HCT116 (cell line): Measurements from ENCODE around the gene APOH. TPM values are rescaled to one million over a fixed set of nuclear protein-coding genes. Genes with fewer than 3 reads are reported as not detected.

Experiments used
- ATAC-seq: fragments of 200-7000 bp; cut with Tn5 transposase; 2 replicates; pipeline ENCODE4 v1.9.1; 2020; ENCODE audit warnings: mild to moderate bottlenecking, moderate library complexity
- BruUV-seq: library from RNA; stranded (reverse); fragments of 400-500 nt; replicated peaks from 2 replicates; lab custom pipeline; 2021; lab: Mats Ljungman, UMichigan
- CTCF ChIA-PET: fragments of 300-600 bp; sonication (Branson Sonifier 250); formaldehyde crosslinking; loops from one replicate; lab custom pipeline; 2021; ENCODE audit warnings: antibody characterized with exemption; lab: Charles Lee
- POLR2A ChIA-PET: fragments of 300-600, 350-600 bp; sonication (Branson Sonifier 250); formaldehyde crosslinking; loops from one replicate; lab custom pipeline; 2021; ENCODE audit warnings: antibody characterized with exemption; lab: Charles Lee
- RAD21 ChIA-PET, 2 experiments: fragments of 300-600 bp; sonication (Branson Sonifier 250); formaldehyde crosslinking; loops; one replicate each; lab custom pipeline; 2023; ENCODE audit warnings: low total read pairs in 2 of 2; ENCODE audit not compliant: uncharacterized antibody in 2 of 2, unreplicated experiment in 2 of 2, low non-redundant PET in 1 of 2; lab: Charles Lee
- DNase-seq: peaks from one replicate; pipeline ENCODE4 v3.0.0-alpha.2; 2010; ENCODE audit warnings: low read depth, low spot score
- H2AFZ ChIP-seq: fragments of 200-600 bp; shearing (Covaris generic), sonication (generic); 2 replicates; pipeline ENCODE4 v1.6.1; 2017; ENCODE audit warnings: low read depth, mixed run types, mixed read lengths, antibody characterized with exemption, low read length; ENCODE audit not compliant: poor library complexity, severe bottlenecking
- H3K27ac ChIP-seq: 2 replicates; pipeline ENCODE4 v1.5.1; 2012; ENCODE audit warnings: low read depth, low read length
- H3K27me3 ChIP-seq: fragments of 200-600 bp; sonication (generic); 2 replicates; pipeline ENCODE4 v1.6.1; 2016; ENCODE audit warnings: mixed run types, low read length, mixed read lengths; ENCODE audit not compliant: insufficient read depth
- H3K36me3 ChIP-seq, 2 experiments: fragments of 200-500 bp in 1 of 2; fragments of 200-600 bp in 1 of 2; sonication (Bioruptor generic) in 1 of 2; sonication (generic) in 1 of 2; 2 replicates each; pipeline versions ENCODE4 v1.5.1 to v1.6.1; 2014 to 2016; ENCODE audit warnings: low read length in 2 of 2, inconsistent platforms in 1 of 2, mixed read lengths in 1 of 2, mixed run types in 1 of 2; ENCODE audit not compliant: insufficient read depth in 2 of 2, control insufficient read depth in 1 of 2
- H3K4me1 ChIP-seq, 2 experiments: fragments of 200-600 bp in 1 of 2; sonication (generic) in 1 of 2; 2 replicates each; pipeline versions ENCODE4 v1.5.1 to v1.6.1; 2012 to 2017; ENCODE audit warnings: low read length in 2 of 2, inconsistent platforms in 1 of 2, mild to moderate bottlenecking in 1 of 2, mixed read lengths in 1 of 2, mixed run types in 1 of 2, moderate library complexity in 1 of 2; ENCODE audit not compliant: insufficient read depth in 2 of 2, control insufficient read depth in 1 of 2
- H3K4me2 ChIP-seq: fragments of 200-600 bp; sonication (generic); 2 replicates; pipeline ENCODE4 v1.6.1; 2017; ENCODE audit warnings: mixed run types, low read length, mixed read lengths
- H3K4me3 ChIP-seq, 2 experiments: fragments of 200-600 bp in 1 of 2; sonication (generic) in 1 of 2; replicated peaks in 1 of 2; 2 replicates each; pipeline ENCODE4 v1.5.1; 2011 to 2016; ENCODE audit warnings: low read length in 2 of 2, control low read depth in 1 of 2, low read depth in 1 of 2, mild to moderate bottlenecking in 1 of 2, mixed read lengths in 1 of 2, mixed run types in 1 of 2
- H3K79me2 ChIP-seq: fragments of 200-600 bp; sonication (generic); 2 replicates; pipeline ENCODE4 v1.6.1; 2017; ENCODE audit warnings: mild to moderate bottlenecking, mixed run types, low read length, moderate library complexity, mixed read lengths; ENCODE audit not compliant: insufficient read depth
- H3K9ac ChIP-seq: fragments of 200-600 bp; sonication (generic); 2 replicates; pipeline ENCODE4 v1.6.1; 2016; ENCODE audit warnings: low read length, mixed read lengths
- H3K9me2 ChIP-seq: fragments of 200-600 bp; sonication (generic), shearing (Covaris generic); 2 replicates; pipeline ENCODE4 v1.6.1; 2017; ENCODE audit warnings: mixed run types, mild to moderate bottlenecking, moderate library complexity; ENCODE audit not compliant: insufficient read depth
- H3K9me3 ChIP-seq, 2 experiments: fragments of 200-500 bp in 1 of 2; fragments of 200-600 bp in 1 of 2; sonication (Bioruptor generic) in 1 of 2; sonication (generic) in 1 of 2; 2 replicates each; pipeline ENCODE4 v1.6.1; 2014 to 2017; ENCODE audit warnings: low read length in 2 of 2, mixed read lengths in 2 of 2, inconsistent platforms in 1 of 2, low read depth in 1 of 2, mild to moderate bottlenecking in 1 of 2, mixed run types in 1 of 2, moderate library complexity in 1 of 2; ENCODE audit not compliant: control insufficient read depth in 1 of 2, insufficient read depth in 1 of 2
- H4K20me1 ChIP-seq: fragments of 200-600 bp; sonication (generic), shearing (Covaris generic); 2 replicates; pipeline ENCODE4 v1.6.1; 2017; ENCODE audit warnings: mixed run types, mild to moderate bottlenecking, moderate library complexity; ENCODE audit not compliant: insufficient read depth
- EGR1 ChIP-seq: IDR thresholded peaks from 2 replicates; pipeline ENCODE4 v1.6.1; 2012; ENCODE audit warnings: low read depth
- ELF1 ChIP-seq: IDR thresholded peaks from 2 replicates; pipeline ENCODE4 v1.6.1; 2012; ENCODE audit warnings: low read depth, borderline replicate concordance
- MAX ChIP-seq: IDR thresholded peaks from 2 replicates; pipeline ENCODE4 v1.6.1; 2012
- POLR2A ChIP-seq: IDR thresholded peaks from 2 replicates; pipeline ENCODE4 v1.7.0; 2011; ENCODE audit warnings: borderline replicate concordance; ENCODE audit not compliant: insufficient read depth, insufficient read length; ENCODE audit errors: extremely low read depth
- POLR2AphosphoS5 ChIP-seq: IDR thresholded peaks from 2 replicates; pipeline ENCODE4 v1.6.1; 2011; ENCODE audit warnings: mild to moderate bottlenecking, low read depth, low read length, moderate library complexity
- REST ChIP-seq: IDR thresholded peaks from 2 replicates; pipeline ENCODE4 v1.6.1; 2012; ENCODE audit warnings: low read depth
- SP1 ChIP-seq: IDR thresholded peaks from 2 replicates; pipeline ENCODE4 v1.6.1; 2012; ENCODE audit warnings: low read depth
- TCF7L2 ChIP-seq: IDR thresholded peaks from 2 replicates; pipeline ENCODE4 v1.7.0; 2011; ENCODE audit warnings: borderline replicate concordance, inconsistent platforms; ENCODE audit not compliant: insufficient read depth, insufficient read length; ENCODE audit errors: extremely low read depth
- ZBTB33 ChIP-seq: IDR thresholded peaks from 2 replicates; pipeline ENCODE4 v1.6.1; 2011; ENCODE audit warnings: mild to moderate bottlenecking, low read length, moderate library complexity; ENCODE audit not compliant: insufficient replicate concordance; ENCODE audit errors: extremely low read depth
- ZNF274 ChIP-seq: fragments of 200-500 bp; sonication (Bioruptor generic); IDR thresholded peaks from 2 replicates; pipeline ENCODE4 v1.6.1; 2014; ENCODE audit warnings: mild to moderate bottlenecking, low read depth, low read length, inconsistent platforms
- intact Hi-C: fragments of 100-400 bp; cut with micrococcal nuclease; formaldehyde crosslinking; loops from 2 replicates; pipeline ENCODE4 v1.10.0; 2022
- total RNA-seq: library from RNA; stranded (reverse); gene quantifications from one replicate; pipeline ENCODE4 v1.2.1, GENCODE V29; 2021; ENCODE audit not compliant: unreplicated experiment

The APOH gene
- total RNA-seq, 1 experiment from 2014 or later = 1.7 TPM

- Histone ChIP-seq H3K27me3 (no peaks in the 10 kb centered on the region), H3K79me2 (no peaks in the 10 kb centered on the region), H3K4me1 (no peaks in the 10 kb centered on the region), H3K27ac (no peak overlapping the region), H2AFZ (no peak overlapping the region)
- CTCF ChIA-PET = no interaction called here
- no peak for DNase-seq
- TF ChIP-seq MAX = no peak
- no peak for TF ChIP-seq ELF1
- TF ChIP-seq ZNF274 = no peak
- TF ChIP-seq EGR1 = no peak
- no peak for TF ChIP-seq POLR2A
- no peak for TF ChIP-seq SP1
- TF ChIP-seq POLR2AphosphoS5 = no peak
- TF ChIP-seq TCF7L2 = no peak
- TF ChIP-seq ZBTB33 = no peak
- TF ChIP-seq REST = no peak
- TF ChIP-seq, all 23 proteins: peak for 0
- Histone ChIP-seq H4K20me1 (no peaks in the 10 kb centered on the region), H3K36me3 (no peaks in the 10 kb centered on the region), H3K9me2 (no peaks in the 10 kb centered on the region), H3K9ac (no peak overlapping the region), H3K4me3 (no peak overlapping the region), H3K4me2 (no peak overlapping the region), H3K9me3 (no peaks in the 10 kb centered on the region)
- no TSS peak for BruUV-seq
- ChIA-PET POLR2A (no interaction called here), RAD21 (no interaction called here)
- intact Hi-C loops = no loop called here
- ATAC-seq = no peak
Observed at GRCh38 chr17:66230922-66231591, 1.8 kb upstream of the APOH start.
